Keratinocyte (primary cell): Measurements from ENCODE around the gene FAM53B. TPM values are rescaled to one million over a fixed set of nuclear protein-coding genes. Genes with fewer than 3 reads are reported as not detected.

Source experiments
- DNase-seq: peaks from one replicate; pipeline ENCODE4 v3.0.0-alpha.2; 2011; ENCODE audit warnings: low read depth, missing footprints, low spot score
- FAIRE-seq: peaks from 2 replicates; lab custom pipeline; 2011; peaks lifted over from hg19 to GRCh38; lab: Jason Lieb, UNC
- H2AFZ ChIP-seq: 2 replicates; pipeline ENCODE4 v1.6.0; 2012; ENCODE audit warnings: low read length, control low read depth, inconsistent platforms; ENCODE audit not compliant: control insufficient read depth
- H3K27ac ChIP-seq: 2 replicates; pipeline ENCODE4 v1.5.1; 2011; ENCODE audit warnings: low read length; ENCODE audit not compliant: control insufficient read depth, insufficient read depth
- H3K27me3 ChIP-seq: 3 replicates; pipeline ENCODE4 v1.6.0; 2011; ENCODE audit warnings: low read length; ENCODE audit not compliant: control insufficient read depth, insufficient read depth; ENCODE audit errors: extremely low read depth
- H3K36me3 ChIP-seq, 2 experiments: 2 replicates in 1 of 2; 3 replicates in 1 of 2; pipeline ENCODE4 v1.5.1; 2011; ENCODE audit warnings: low read length in 2 of 2, mild to moderate bottlenecking in 1 of 2; ENCODE audit not compliant: control insufficient read depth in 2 of 2, insufficient read depth in 2 of 2; ENCODE audit errors: extremely low read depth in 1 of 2
- H3K4me1 ChIP-seq: 3 replicates; pipeline ENCODE4 v1.5.1; 2011; ENCODE audit warnings: low read length; ENCODE audit not compliant: control insufficient read depth, insufficient read depth; ENCODE audit errors: extremely low read depth
- H3K4me2 ChIP-seq: 3 replicates; pipeline ENCODE4 v1.6.0; 2011; ENCODE audit warnings: low read depth, low read length; ENCODE audit not compliant: control insufficient read depth, insufficient read depth; ENCODE audit errors: extremely low read depth
- H3K4me3 ChIP-seq, 3 experiments: fragments of 200-600 bp in 1 of 3; sonication (generic) in 1 of 3; 2 replicates in 2 of 3; 3 replicates in 1 of 3; pipeline ENCODE4 v1.5.1; 2011 to 2016; ENCODE audit warnings: low read length in 3 of 3, mild to moderate bottlenecking in 3 of 3, control low read depth in 2 of 3, inconsistent platforms in 1 of 3, low read depth in 1 of 3, mixed read lengths in 1 of 3, mixed run types in 1 of 3, moderate library complexity in 1 of 3; ENCODE audit not compliant: control insufficient read depth in 2 of 3, insufficient read depth in 2 of 3; ENCODE audit errors: extremely low read depth in 1 of 3
- H3K79me2 ChIP-seq: 2 replicates; pipeline ENCODE4 v1.6.0; 2012; ENCODE audit warnings: low read length; ENCODE audit not compliant: control insufficient read depth, insufficient read depth
- H3K9ac ChIP-seq: 3 replicates; pipeline ENCODE4 v1.6.0; 2011; ENCODE audit warnings: low read length; ENCODE audit not compliant: control insufficient read depth, insufficient read depth; ENCODE audit errors: extremely low read depth
- H3K9me1 ChIP-seq: 3 replicates; pipeline ENCODE4 v1.6.0; 2011; ENCODE audit warnings: low read length; ENCODE audit not compliant: control insufficient read depth, insufficient read depth; ENCODE audit errors: extremely low read depth
- H3K9me3 ChIP-seq: 2 replicates; pipeline ENCODE4 v1.5.1; 2012; ENCODE audit warnings: low read depth, low read length; ENCODE audit not compliant: control insufficient read depth
- H4K20me1 ChIP-seq: 3 replicates; pipeline ENCODE4 v1.6.0; 2011; ENCODE audit warnings: low read length; ENCODE audit not compliant: control insufficient read depth, insufficient read depth; ENCODE audit errors: extremely low read depth
- EZH2 ChIP-seq: IDR thresholded peaks from one replicate; pipeline ENCODE4 v1.6.1; 2012; ENCODE audit warnings: inconsistent platforms, mild to moderate bottlenecking, low read length, moderate library complexity
- dilution Hi-C: fragments of 300-500 bp; cut with MboI; formaldehyde crosslinking; loops from one replicate; pipeline ENCODE4 v1.7.0; 2020; ENCODE audit warnings: low sequenced_read_pairs; ENCODE audit not compliant: extremely low pct_ligation_motif_present
- polyA plus RNA-seq, 5 experiments: library from polyadenylated mRNA; depleted of rRNA in 3 of 5; stranded (reverse) in 3 of 5; stranded (forward) in 1 of 5; unstranded in 1 of 5; fragments of >200 nt; gene quantifications; 1 replicate in 1 of 5; 2 replicates in 3 of 5; 3 replicates in 1 of 5; pipeline versions ENCODE4 v1.2.1 to v1.2.3, GENCODE V29; 2011 to 2012; ENCODE audit warnings: missing spikeins in 2 of 5, low read depth in 1 of 5, low replicate concordance in 1 of 5
- TF ChIP-seq, protein P1 (sequence below), 3 experiments: IDR thresholded peaks in 1 of 3; conservative IDR thresholded peaks in 1 of 3; optimal IDR thresholded peaks in 1 of 3; 2 replicates in 2 of 3; 3 replicates in 1 of 3; pipeline versions ENCODE3 to v1.5.1; 2011; ENCODE audit warnings: low read length in 3 of 3, mild to moderate bottlenecking in 3 of 3, moderate library complexity in 2 of 3, control low read depth in 1 of 3, inconsistent platforms in 1 of 3; ENCODE audit not compliant: insufficient read depth in 2 of 3; ENCODE audit errors: extremely low read depth in 1 of 3

The FAM53B gene
- polyA plus RNA-seq, 1 donor (not counting 4 experiments of a cell fraction or from before 2014, with no cell fraction given), result 8.6 TPM

DNA sequence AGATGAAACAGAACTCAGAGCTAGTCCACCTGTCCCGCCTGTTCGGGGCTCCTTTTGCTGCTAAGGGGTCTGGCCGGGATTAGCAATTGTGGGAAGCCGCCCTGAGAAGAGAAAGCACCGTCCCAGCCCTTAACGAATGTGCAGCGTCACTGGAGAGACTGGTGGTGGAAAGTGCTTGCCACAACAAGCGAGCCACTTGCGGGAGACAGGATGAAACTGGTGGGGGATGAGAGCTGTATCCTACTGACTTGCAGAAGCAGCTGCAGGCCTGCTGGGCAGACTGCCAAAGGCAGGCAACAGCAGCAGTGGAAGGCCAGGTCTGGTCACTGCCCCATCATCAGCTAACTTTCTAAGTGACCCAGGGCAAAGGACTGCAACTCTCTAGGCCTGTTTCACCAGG is 95.4 kb downstream of the FAM53B start:
- no peaks in the 10 kb centered on the region for H3K9me3 ChIP-seq
- dilution Hi-C loops, result no loop called here
- H3K9ac ChIP-seq, result peak overlapping the region; percentile 38
- no peaks in the 10 kb centered on the region for H3K9me1 ChIP-seq
- no peak overlapping the region for H2AFZ ChIP-seq
- DNase-seq (peak; percentile 69), FAIRE-seq (peak; percentile 92)
- no peaks in the 10 kb centered on the region for H4K20me1 ChIP-seq
- peaks cover 35% of the 10 kb centered on the region for H3K79me2 ChIP-seq
- H3K27me3 ChIP-seq, result no peaks in the 10 kb centered on the region
- peaks cover 0 to 10% of the 10 kb centered on the region in 2 experiments for H3K36me3 ChIP-seq
- peaks cover 39% of the 10 kb centered on the region for H3K4me1 ChIP-seq
- peak overlapping the region in 1 of 3 experiments; percentile 2 for H3K4me3 ChIP-seq
- no peak for TF ChIP-seq EZH2
- TF ChIP-seq, protein P1, sequence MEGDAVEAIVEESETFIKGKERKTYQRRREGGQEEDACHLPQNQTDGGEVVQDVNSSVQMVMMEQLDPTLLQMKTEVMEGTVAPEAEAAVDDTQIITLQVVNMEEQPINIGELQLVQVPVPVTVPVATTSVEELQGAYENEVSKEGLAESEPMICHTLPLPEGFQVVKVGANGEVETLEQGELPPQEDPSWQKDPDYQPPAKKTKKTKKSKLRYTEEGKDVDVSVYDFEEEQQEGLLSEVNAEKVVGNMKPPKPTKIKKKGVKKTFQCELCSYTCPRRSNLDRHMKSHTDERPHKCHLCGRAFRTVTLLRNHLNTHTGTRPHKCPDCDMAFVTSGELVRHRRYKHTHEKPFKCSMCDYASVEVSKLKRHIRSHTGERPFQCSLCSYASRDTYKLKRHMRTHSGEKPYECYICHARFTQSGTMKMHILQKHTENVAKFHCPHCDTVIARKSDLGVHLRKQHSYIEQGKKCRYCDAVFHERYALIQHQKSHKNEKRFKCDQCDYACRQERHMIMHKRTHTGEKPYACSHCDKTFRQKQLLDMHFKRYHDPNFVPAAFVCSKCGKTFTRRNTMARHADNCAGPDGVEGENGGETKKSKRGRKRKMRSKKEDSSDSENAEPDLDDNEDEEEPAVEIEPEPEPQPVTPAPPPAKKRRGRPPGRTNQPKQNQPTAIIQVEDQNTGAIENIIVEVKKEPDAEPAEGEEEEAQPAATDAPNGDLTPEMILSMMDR (optimal IDR thresholded peaks at IDR 0.05 in 1 of 3, IDR thresholded peaks at IDR 0.05 in 1 of 3, conservative IDR thresholded peaks at IDR 0.05 in 1 of 3; ENCODE audit: extremely low read depth in 1 of 3, insufficient read depth in 2 of 3, low read length in 3 of 3), result no peak
- H3K27ac ChIP-seq, result peak overlapping the region; percentile 71
- H3K4me2 ChIP-seq, result peak overlapping the region; percentile 61

DNA sequence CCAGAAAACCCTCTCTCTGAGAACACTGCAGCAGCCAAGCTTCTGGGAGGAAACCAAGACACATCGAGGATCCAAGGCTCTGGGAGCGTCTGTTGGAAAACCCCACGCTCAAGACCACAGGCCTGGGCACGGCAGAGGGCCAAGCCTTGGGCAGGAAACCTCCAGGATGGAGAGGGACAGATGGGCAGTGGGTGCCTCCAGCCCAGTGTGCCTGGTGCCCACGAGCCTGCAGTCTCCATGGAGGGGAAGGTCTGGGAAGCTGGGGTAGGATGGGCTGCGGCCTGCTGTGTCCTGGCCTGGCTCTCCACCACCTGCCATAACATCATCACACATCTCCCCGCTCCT is 96.1 kb downstream of the FAM53B start:
- DNase-seq, result no peak
- dilution Hi-C loops, result no loop called here
- no peak overlapping the region for H3K4me3 ChIP-seq
- H3K4me1 ChIP-seq, result peaks cover 33% of the 10 kb centered on the region
- peak overlapping the region; percentile 71 for H3K27ac ChIP-seq
- peaks cover 0 to 10% of the 10 kb centered on the region in 2 experiments for H3K36me3 ChIP-seq
- peak overlapping the region; percentile 38 for H3K9ac ChIP-seq
- H3K79me2 ChIP-seq, result peaks cover 35% of the 10 kb centered on the region
- no peaks in the 10 kb centered on the region for H4K20me1 ChIP-seq
- no peaks in the 10 kb centered on the region for H3K27me3 ChIP-seq
- H3K9me1 ChIP-seq, result no peaks in the 10 kb centered on the region
- no peak for TF ChIP-seq EZH2
- TF ChIP-seq, protein P1 (optimal IDR thresholded peaks at IDR 0.05 in 1 of 3, IDR thresholded peaks at IDR 0.05 in 1 of 3, conservative IDR thresholded peaks at IDR 0.05 in 1 of 3; ENCODE audit: extremely low read depth in 1 of 3, insufficient read depth in 2 of 3, low read length in 3 of 3), result no peak
- peak overlapping the region; percentile 25 for H2AFZ ChIP-seq
- FAIRE-seq, result no peak
- no peaks in the 10 kb centered on the region for H3K9me3 ChIP-seq
- peak overlapping the region; percentile 61 for H3K4me2 ChIP-seq
